Liver (tissue), 2 donors: ENCODE measurements around the gene SYCP2L.

ENCODE experiments used
- EGR1 ChIP-seq, 2 donors: IDR thresholded peaks; 2 replicates each; pipeline ENCODE4 v1.6.1; 2016 to 2018; ENCODE audit warnings: antibody characterized with exemption in 2 of 2, low read depth in 2 of 2
- NR2F2 ChIP-seq: IDR thresholded peaks from 2 replicates; pipeline ENCODE4 v1.6.1; 2016; ENCODE audit warnings: antibody characterized with exemption
- donor health status: healthy.

GRCh38 chr6:10964684-10965083 is 77.8 kb downstream of the SYCP2L start:
- TF ChIP-seq NR2F2, result no peak
- TF ChIP-seq EGR1 (IDR thresholded peaks at IDR 0.05; ENCODE audit: low read depth in 2 of 2), result no peak
